Muscle of leg (tissue), 11 donors: ENCODE measurements around the gene AEBP2. TPM values are rescaled to one million over a fixed set of nuclear protein-coding genes. Genes with fewer than 3 reads are reported as not detected.

Experiments used
- DNase-seq: peaks from one replicate; pipeline ENCODE4 v3.0.0; 2013
- H3K27ac ChIP-seq: one replicate; pipeline ENCODE4 v1.5.1; 2013; ENCODE audit warnings: mild to moderate bottlenecking, low read length, control low read depth
- H3K27me3 ChIP-seq: one replicate; pipeline ENCODE4 v1.6.1; 2013; ENCODE audit warnings: low read length; ENCODE audit not compliant: control insufficient read depth, insufficient read depth
- H3K36me3 ChIP-seq: one replicate; pipeline ENCODE4 v1.6.1; 2013; ENCODE audit warnings: low read length; ENCODE audit not compliant: control insufficient read depth, insufficient read depth
- H3K4me1 ChIP-seq: one replicate; pipeline ENCODE4 v1.6.1; 2013; ENCODE audit warnings: low read length; ENCODE audit not compliant: control insufficient read depth, insufficient read depth
- H3K4me3 ChIP-seq: one replicate; pipeline ENCODE4 v1.5.1; 2013; ENCODE audit warnings: low read length, control low read depth
- H3K9me3 ChIP-seq: replicated peaks from 2 replicates; pipeline ENCODE4 v1.6.1; 2013; ENCODE audit warnings: low read depth, low read length; ENCODE audit not compliant: control insufficient read depth
- WGBS: methylation state at CpG from one replicate; pipeline ENCODE4 v1.1.5; 2013; ENCODE audit warnings: missing lambda C conversion rate; ENCODE audit not compliant: insufficient coverage; 5-methylcytosine and 5-hydroxymethylcytosine counted together
- polyA plus RNA-seq, 8 donors: library from polyadenylated mRNA; unstranded; fragments of 120-200 nt; gene quantifications; one replicate each; pipeline versions ENCODE4 v1.2.1 to v1.2.3, GENCODE V29; 2013; ENCODE audit warnings: inconsistent platforms in 1 of 8, low replicate concordance in 1 of 8; ENCODE audit not compliant: insufficient read length in 8 of 8, insufficient read depth in 1 of 8
- total RNA-seq: library from RNA; stranded (reverse); fragments of 120-200 nt; gene quantifications from one replicate; pipeline ENCODE4 v1.2.4, GENCODE V29; 2013

AEBP2 gene
- total and polyA plus RNA-seq, 9 donors, result 26.6 to 42.5 (median 33.2) TPM

DNA sequence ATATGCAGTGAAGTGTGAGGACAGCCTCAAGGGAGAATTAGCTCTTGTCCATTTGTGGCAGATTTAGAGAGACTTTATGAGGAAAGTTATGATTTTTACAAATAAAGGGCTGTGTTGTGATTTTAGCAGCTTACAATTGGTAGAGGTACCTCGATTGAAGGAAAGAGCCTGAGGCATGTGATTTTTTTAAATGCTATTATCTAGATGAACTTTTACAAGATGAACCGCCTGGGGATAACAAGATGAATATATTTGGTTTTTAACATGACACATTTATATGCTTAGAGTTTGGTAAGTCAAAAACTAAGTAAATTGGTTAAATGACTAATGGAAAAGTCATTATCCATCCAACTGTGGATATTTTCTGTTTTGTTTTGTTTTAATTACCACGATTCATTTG lies 52.6 kb downstream of the AEBP2 start:
- Histone ChIP-seq H3K4me3 (no peak overlapping the region), H3K4me1 (no peaks in the 10 kb centered on the region), H3K9me3 (no peaks in the 10 kb centered on the region), H3K36me3 (peaks cover 15% of the 10 kb centered on the region), H3K27ac (no peak overlapping the region), H3K27me3 (no peaks in the 10 kb centered on the region)
- WGBS, result no CpG with 5 or more reads among the region's 3 CpGs
- no peak for DNase-seq

DNA sequence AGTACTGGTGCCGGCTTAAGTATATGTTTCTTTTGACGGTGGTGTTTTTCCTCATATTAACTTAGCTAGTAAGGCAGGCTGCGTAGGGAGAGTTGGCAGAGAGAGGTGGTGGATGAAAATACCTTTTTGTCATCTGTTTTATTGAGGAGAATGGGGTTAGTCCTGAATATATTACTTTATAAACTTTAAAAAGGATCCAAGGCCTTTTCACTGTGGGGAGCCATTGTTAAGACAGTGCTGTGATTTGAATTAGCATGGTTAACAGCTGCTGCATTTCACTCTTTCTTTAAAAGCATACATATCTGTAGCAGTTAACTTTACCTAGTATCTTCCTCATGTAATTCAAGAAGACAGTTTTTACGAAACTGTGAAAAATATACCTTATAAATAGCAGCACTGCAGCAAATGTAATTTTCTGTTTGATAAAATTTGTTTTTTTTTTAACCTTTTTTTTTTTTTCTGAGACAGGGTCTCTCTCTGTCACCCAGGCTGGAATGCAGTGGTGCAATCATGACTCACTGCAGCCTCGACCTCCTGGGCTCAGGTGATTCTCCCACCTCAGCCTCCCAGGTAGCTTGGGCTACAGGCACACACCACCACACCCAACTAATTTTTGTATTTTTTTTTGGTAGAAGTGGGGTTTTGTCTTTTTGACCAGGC lies 57.1 kb downstream of the AEBP2 start:
- no peak overlapping the region for H3K4me3 ChIP-seq
- WGBS, result no CpG with 5 or more reads among the region's 5 CpGs

DNA sequence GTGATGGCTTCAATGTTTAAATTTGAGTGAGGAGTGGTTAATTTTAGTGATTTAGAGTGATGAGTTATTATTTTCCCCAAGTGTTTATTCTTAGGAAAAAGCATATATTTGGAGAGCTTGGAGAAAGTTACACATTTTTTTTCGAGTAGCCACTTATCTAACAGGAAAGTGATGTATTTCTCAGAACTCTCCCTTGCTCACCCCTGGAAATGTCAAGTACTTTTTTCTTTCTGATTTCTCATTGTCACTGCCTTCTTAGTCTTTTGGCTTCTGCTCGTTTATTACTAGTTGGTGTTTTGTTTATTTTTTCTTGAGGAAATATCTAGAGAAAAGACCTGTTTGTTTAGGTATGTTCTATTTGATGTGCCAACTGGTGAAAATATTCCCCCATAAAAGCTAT lies 58.8 kb downstream of the AEBP2 start:
- Histone ChIP-seq H3K27ac (no peak overlapping the region), H3K36me3 (peaks cover 30% of the 10 kb centered on the region), H3K27me3 (no peaks in the 10 kb centered on the region), H3K4me3 (no peak overlapping the region), H3K4me1 (no peaks in the 10 kb centered on the region), H3K9me3 (no peaks in the 10 kb centered on the region)
- DNase-seq, result no peak
- no CpG with 5 or more reads among the region's 2 CpGs for WGBS

More for the DNA sequence above, 57.1 kb downstream of the AEBP2 start:
- peak overlapping the region; percentile 29 for H3K27ac ChIP-seq
- no peaks in the 10 kb centered on the region for H3K9me3 ChIP-seq
- no peak for DNase-seq
- peaks cover 27% of the 10 kb centered on the region for H3K36me3 ChIP-seq
- no peaks in the 10 kb centered on the region for H3K27me3 ChIP-seq
- H3K4me1 ChIP-seq, result no peaks in the 10 kb centered on the region

DNA sequence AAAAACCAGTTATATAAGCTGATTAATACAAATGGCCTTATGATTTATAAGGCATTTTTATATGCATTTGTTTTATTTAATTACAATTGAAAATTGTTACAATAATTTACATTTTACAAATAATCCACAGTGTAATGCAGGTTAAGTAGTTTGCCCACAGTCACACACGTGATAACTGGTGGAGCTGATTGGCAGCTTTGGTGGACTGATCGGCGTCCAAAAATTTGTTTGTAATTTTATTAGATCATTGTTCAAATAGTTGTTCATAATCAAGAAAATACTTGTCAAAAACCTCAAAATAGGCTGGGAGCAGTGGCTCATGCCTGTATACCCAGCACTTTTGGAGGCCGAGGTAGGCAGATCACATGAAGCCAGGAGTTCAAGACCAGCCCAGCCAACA lies 59.7 kb downstream of the AEBP2 start:
- no peak for DNase-seq
- H3K27me3 ChIP-seq, result no peaks in the 10 kb centered on the region
- no peaks in the 10 kb centered on the region for H3K4me1 ChIP-seq
- H3K4me3 ChIP-seq, result no peak overlapping the region
- no peaks in the 10 kb centered on the region for H3K9me3 ChIP-seq
- WGBS, result 100% methylated on average over 1 of the region's 4 CpGs
- H3K36me3 ChIP-seq, result peaks cover 33% of the 10 kb centered on the region
- no peak overlapping the region for H3K27ac ChIP-seq

DNA sequence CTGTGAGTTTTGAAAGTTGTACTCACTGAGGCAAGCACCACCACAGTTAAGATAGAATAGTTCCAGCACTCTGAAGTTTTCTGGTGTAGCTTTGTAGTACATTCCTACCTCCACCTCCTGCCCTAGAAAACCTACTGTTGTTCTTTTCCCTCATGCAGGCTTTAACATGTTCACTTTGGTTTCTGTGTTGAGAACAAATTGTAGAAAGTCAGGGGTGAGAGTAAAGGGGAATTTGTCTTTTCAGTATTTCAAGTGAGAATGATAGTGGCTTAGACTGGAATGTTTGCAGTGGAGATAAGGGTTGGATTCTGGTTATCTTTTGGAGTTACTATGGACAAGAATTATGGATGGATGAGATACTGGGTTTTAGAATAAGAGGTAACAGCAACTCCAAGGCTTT lies 67.2 kb downstream of the AEBP2 start:
- no peak for DNase-seq
- Histone ChIP-seq H3K9me3 (no peaks in the 10 kb centered on the region), H3K27ac (no peak overlapping the region), H3K4me1 (no peaks in the 10 kb centered on the region), H3K4me3 (no peak overlapping the region), H3K27me3 (no peaks in the 10 kb centered on the region), H3K36me3 (peaks cover 17% of the 10 kb centered on the region)

DNA sequence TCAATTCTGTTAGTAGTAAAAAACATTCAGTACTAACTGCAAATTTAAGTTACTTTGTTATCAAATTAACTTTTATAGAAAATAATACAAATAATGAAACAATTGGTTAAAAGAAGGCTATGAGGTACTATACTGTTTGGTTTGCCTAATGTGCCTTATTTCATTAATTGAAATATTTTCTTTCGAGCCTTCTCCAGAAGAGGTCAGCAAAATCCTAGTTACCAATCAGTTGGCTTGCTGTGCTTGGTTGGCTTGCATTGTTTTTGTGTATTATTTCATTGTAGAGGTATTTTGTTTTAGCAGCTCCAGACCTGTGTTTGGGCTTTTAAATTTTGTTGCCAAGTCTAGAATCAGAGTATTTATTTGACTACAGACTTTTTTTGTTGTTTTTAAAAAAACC lies 68.5 kb downstream of the AEBP2 start:
- Histone ChIP-seq H3K27me3 (no peaks in the 10 kb centered on the region), H3K27ac (no peak overlapping the region), H3K9me3 (no peaks in the 10 kb centered on the region), H3K4me1 (no peaks in the 10 kb centered on the region), H3K36me3 (peaks cover 19% of the 10 kb centered on the region), H3K4me3 (no peak overlapping the region)
- peak; percentile 75 for DNase-seq
- no CpG with 5 or more reads among the region's 1 CpG for WGBS

DNA sequence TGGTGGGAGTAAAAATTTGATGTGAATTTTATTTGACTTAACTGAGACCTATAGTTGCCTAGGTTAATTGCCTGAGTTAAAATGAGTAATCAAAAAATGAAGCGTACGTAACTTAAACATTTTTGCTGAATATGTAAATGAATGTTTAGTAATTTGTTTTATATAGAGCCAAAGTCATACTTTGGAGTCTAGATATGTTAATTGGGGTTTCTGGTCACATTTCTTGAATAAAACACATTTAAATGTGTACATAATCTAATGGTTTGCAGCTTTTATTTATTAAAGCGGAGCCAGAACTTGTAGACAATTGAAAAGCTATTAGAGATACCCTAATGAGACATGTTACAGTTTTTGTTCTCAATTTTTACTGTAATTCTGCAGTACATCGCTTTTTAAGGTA lies 71.2 kb downstream of the AEBP2 start:
- H3K36me3 ChIP-seq, result peaks cover 17% of the 10 kb centered on the region
- no peaks in the 10 kb centered on the region for H3K4me1 ChIP-seq
- no peak for DNase-seq
- WGBS, result no CpG with 5 or more reads among the region's 4 CpGs
- H3K27ac ChIP-seq, result no peak overlapping the region
- H3K9me3 ChIP-seq, result no peaks in the 10 kb centered on the region
- no peak overlapping the region for H3K4me3 ChIP-seq
- H3K27me3 ChIP-seq, result no peaks in the 10 kb centered on the region

DNA sequence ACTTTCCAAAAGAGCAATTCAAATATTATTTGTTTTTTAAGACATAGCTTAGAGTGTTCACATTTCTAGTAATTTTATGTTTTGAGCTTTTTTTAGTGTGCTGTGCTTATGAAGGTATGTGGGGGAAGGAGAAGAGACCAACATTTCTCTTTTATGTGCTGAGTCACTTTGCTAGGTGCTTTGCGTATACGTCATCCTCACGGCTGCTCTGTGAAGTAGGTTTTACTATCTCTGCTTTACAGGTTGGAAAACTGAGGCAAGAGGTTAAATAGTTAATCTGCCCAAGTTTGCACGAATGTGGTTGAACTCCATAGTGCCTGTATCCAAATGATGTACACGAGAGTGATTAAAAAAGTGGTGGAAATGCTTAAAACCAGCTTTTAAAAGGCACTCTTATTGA lies 75.9 kb downstream of the AEBP2 start:
- Histone ChIP-seq H3K36me3 (peaks cover 16% of the 10 kb centered on the region), H3K27me3 (no peaks in the 10 kb centered on the region), H3K4me3 (no peak overlapping the region), H3K27ac (no peak overlapping the region), H3K4me1 (peaks cover 2% of the 10 kb centered on the region), H3K9me3 (no peaks in the 10 kb centered on the region)
- DNase-seq, result no peak
- no CpG with 5 or more reads among the region's 5 CpGs for WGBS

DNA sequence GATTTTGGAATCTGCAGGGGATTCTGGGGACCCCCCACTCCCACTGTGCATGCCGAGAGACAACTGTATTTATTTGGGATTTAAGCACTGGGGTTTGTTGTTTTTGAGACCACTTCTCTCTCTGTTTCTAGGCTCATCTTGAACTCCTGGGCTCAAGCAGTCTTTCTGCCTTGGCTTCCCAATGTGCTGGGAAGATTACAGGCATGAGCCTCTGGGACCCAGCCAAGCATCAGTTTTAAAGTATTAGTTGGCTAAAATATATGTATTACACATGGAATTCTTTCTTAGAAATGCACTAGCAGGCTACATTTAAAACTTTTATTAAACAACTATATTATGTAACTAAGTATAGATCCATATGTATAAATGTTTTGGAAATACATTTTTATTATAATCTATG lies 78.3 kb downstream of the AEBP2 start:
- H3K4me1 ChIP-seq, result peaks cover 2% of the 10 kb centered on the region
- H3K9me3 ChIP-seq, result no peaks in the 10 kb centered on the region
- no peaks in the 10 kb centered on the region for H3K27me3 ChIP-seq
- peak; percentile 94 for DNase-seq
- peaks cover 10% of the 10 kb centered on the region for H3K36me3 ChIP-seq
- H3K4me3 ChIP-seq, result no peak overlapping the region
- WGBS, result no CpG with 5 or more reads among the region's 1 CpG
- H3K27ac ChIP-seq, result peak overlapping the region; percentile 44

DNA sequence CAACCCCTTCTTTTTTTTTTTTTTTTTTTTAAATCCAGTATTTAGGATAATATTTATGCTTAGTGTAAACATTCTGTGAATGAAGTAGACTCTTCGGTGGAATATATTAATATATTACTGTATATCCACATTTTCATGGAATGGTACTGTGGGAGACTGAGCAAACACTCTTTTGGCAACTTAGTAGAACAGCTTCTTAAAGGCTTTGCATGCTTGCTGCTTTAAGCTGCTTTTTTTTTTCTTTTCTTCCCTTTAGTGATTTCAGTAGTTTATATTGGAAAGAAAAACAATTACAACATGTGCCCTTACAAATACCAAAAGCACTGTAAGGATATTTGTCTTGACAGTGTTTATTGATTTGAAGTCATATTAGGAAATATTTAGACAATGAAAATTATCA lies 78.9 kb downstream of the AEBP2 start:
- no peak overlapping the region for H3K4me3 ChIP-seq
- H3K9me3 ChIP-seq, result no peaks in the 10 kb centered on the region
- peaks cover 2% of the 10 kb centered on the region for H3K4me1 ChIP-seq
- no CpG with 5 or more reads among the region's 1 CpG for WGBS
- peak overlapping the region; percentile 44 for H3K27ac ChIP-seq
- H3K36me3 ChIP-seq, result peaks cover 7% of the 10 kb centered on the region
- DNase-seq, result peak; percentile 33
- H3K27me3 ChIP-seq, result no peaks in the 10 kb centered on the region
